Stimulated activated CD8-positive, alpha-beta memory T cell treated with anti-CD3 and anti-CD28 coated beads, Interleukin-4, amount 100 ng/mL, for 24 hours (primary cell): ENCODE data around the gene TSLP.

Experiments used
- DNase-seq: peaks from one replicate; pipeline ENCODE4 v3.0.0-alpha.2; 2020; ENCODE audit warnings: low read depth

Gene TSLP

GRCh38 chr5:111099058-111099778, 27.7 kb downstream of the TSLP start:
- DNase-seq: no peak

- no peak for DNase-seq
Measured at GRCh38 chr5:111106320-111106948, 34.9 kb downstream of the TSLP start.

- no peak for DNase-seq
Measured at GRCh38 chr5:111107371-111107770, 35.9 kb downstream of the TSLP start.

GRCh38 chr5:111111956-111112355, 40.4 kb downstream of the TSLP start:
- no peak for DNase-seq

GRCh38 chr5:111113678-111114077, 42.2 kb downstream of the TSLP start:
- DNase-seq: no peak

GRCh38 chr5:111115229-111115628, 43.7 kb downstream of the TSLP start:
- DNase-seq: no peak

GRCh38 chr5:111116550-111116949, 45.0 kb downstream of the TSLP start:
- no peak for DNase-seq

- no peak for DNase-seq
Measured at GRCh38 chr5:111117136-111117535, 45.6 kb downstream of the TSLP start.

GRCh38 chr5:111119221-111119620, 47.7 kb downstream of the TSLP start:
- no peak for DNase-seq

GRCh38 chr5:111119856-111120255, 48.3 kb downstream of the TSLP start:
- DNase-seq: no peak

- DNase-seq: no peak
Measured at GRCh38 chr5:111120911-111121310, 49.4 kb downstream of the TSLP start.

GRCh38 chr5:111121926-111122325, 50.4 kb downstream of the TSLP start:
- DNase-seq: no peak

- no peak for DNase-seq
Measured at GRCh38 chr5:111122398-111122797, 50.9 kb downstream of the TSLP start.

- no peak for DNase-seq
Measured at GRCh38 chr5:111124793-111125192, 53.3 kb downstream of the TSLP start.

- no peak for DNase-seq
Measured at GRCh38 chr5:111126896-111127295, 55.4 kb downstream of the TSLP start.
